Keratinocyte (primary cell): ENCODE data around the gene FOXO1. TPM values are rescaled to one million over a fixed set of nuclear protein-coding genes. Genes with fewer than 3 reads are reported as not detected.
A peak's percentile ranks its signal among the peaks of the same experiment; 100 is the strongest.

Source experiments
- DNase-seq: peaks from one replicate; pipeline ENCODE4 v3.0.0-alpha.2; 2011; ENCODE audit warnings: low read depth, missing footprints, low spot score
- FAIRE-seq: peaks from 2 replicates; lab custom pipeline; 2011; peaks lifted over from hg19 to GRCh38; lab: Jason Lieb, UNC
- H2AFZ ChIP-seq: 2 replicates; pipeline ENCODE4 v1.6.0; 2012; ENCODE audit warnings: low read length, control low read depth, inconsistent platforms; ENCODE audit not compliant: control insufficient read depth
- H3K27ac ChIP-seq: 2 replicates; pipeline ENCODE4 v1.5.1; 2011; ENCODE audit warnings: low read length; ENCODE audit not compliant: control insufficient read depth, insufficient read depth
- H3K27me3 ChIP-seq: 3 replicates; pipeline ENCODE4 v1.6.0; 2011; ENCODE audit warnings: low read length; ENCODE audit not compliant: control insufficient read depth, insufficient read depth; ENCODE audit errors: extremely low read depth
- H3K36me3 ChIP-seq, 2 experiments: 2 replicates in 1 of 2; 3 replicates in 1 of 2; pipeline ENCODE4 v1.5.1; 2011; ENCODE audit warnings: low read length in 2 of 2, mild to moderate bottlenecking in 1 of 2; ENCODE audit not compliant: control insufficient read depth in 2 of 2, insufficient read depth in 2 of 2; ENCODE audit errors: extremely low read depth in 1 of 2
- H3K4me1 ChIP-seq: 3 replicates; pipeline ENCODE4 v1.5.1; 2011; ENCODE audit warnings: low read length; ENCODE audit not compliant: control insufficient read depth, insufficient read depth; ENCODE audit errors: extremely low read depth
- H3K4me2 ChIP-seq: 3 replicates; pipeline ENCODE4 v1.6.0; 2011; ENCODE audit warnings: low read depth, low read length; ENCODE audit not compliant: control insufficient read depth, insufficient read depth; ENCODE audit errors: extremely low read depth
- H3K4me3 ChIP-seq, 3 experiments: fragments of 200-600 bp in 1 of 3; sonication (generic) in 1 of 3; 2 replicates in 2 of 3; 3 replicates in 1 of 3; pipeline ENCODE4 v1.5.1; 2011 to 2016; ENCODE audit warnings: low read length in 3 of 3, mild to moderate bottlenecking in 3 of 3, control low read depth in 2 of 3, inconsistent platforms in 1 of 3, low read depth in 1 of 3, mixed read lengths in 1 of 3, mixed run types in 1 of 3, moderate library complexity in 1 of 3; ENCODE audit not compliant: control insufficient read depth in 2 of 3, insufficient read depth in 2 of 3; ENCODE audit errors: extremely low read depth in 1 of 3
- H3K79me2 ChIP-seq: 2 replicates; pipeline ENCODE4 v1.6.0; 2012; ENCODE audit warnings: low read length; ENCODE audit not compliant: control insufficient read depth, insufficient read depth
- H3K9ac ChIP-seq: 3 replicates; pipeline ENCODE4 v1.6.0; 2011; ENCODE audit warnings: low read length; ENCODE audit not compliant: control insufficient read depth, insufficient read depth; ENCODE audit errors: extremely low read depth
- H3K9me1 ChIP-seq: 3 replicates; pipeline ENCODE4 v1.6.0; 2011; ENCODE audit warnings: low read length; ENCODE audit not compliant: control insufficient read depth, insufficient read depth; ENCODE audit errors: extremely low read depth
- H3K9me3 ChIP-seq: 2 replicates; pipeline ENCODE4 v1.5.1; 2012; ENCODE audit warnings: low read depth, low read length; ENCODE audit not compliant: control insufficient read depth
- H4K20me1 ChIP-seq: 3 replicates; pipeline ENCODE4 v1.6.0; 2011; ENCODE audit warnings: low read length; ENCODE audit not compliant: control insufficient read depth, insufficient read depth; ENCODE audit errors: extremely low read depth
- CTCF ChIP-seq, 3 experiments: IDR thresholded peaks in 1 of 3; conservative IDR thresholded peaks in 1 of 3; optimal IDR thresholded peaks in 1 of 3; 2 replicates in 2 of 3; 3 replicates in 1 of 3; pipeline versions ENCODE3 to v1.5.1; 2011; ENCODE audit warnings: low read length in 3 of 3, mild to moderate bottlenecking in 3 of 3, moderate library complexity in 2 of 3, control low read depth in 1 of 3, inconsistent platforms in 1 of 3; ENCODE audit not compliant: insufficient read depth in 2 of 3; ENCODE audit errors: extremely low read depth in 1 of 3
- EZH2 ChIP-seq: IDR thresholded peaks from one replicate; pipeline ENCODE4 v1.6.1; 2012; ENCODE audit warnings: inconsistent platforms, mild to moderate bottlenecking, low read length, moderate library complexity
- dilution Hi-C: fragments of 300-500 bp; cut with MboI; formaldehyde crosslinking; loops from one replicate; pipeline ENCODE4 v1.7.0; 2020; ENCODE audit warnings: low sequenced_read_pairs; ENCODE audit not compliant: extremely low pct_ligation_motif_present
- polyA plus RNA-seq, 5 experiments: library from polyadenylated mRNA; depleted of rRNA in 3 of 5; stranded (reverse) in 3 of 5; stranded (forward) in 1 of 5; unstranded in 1 of 5; fragments of >200 nt; gene quantifications; 1 replicate in 1 of 5; 2 replicates in 3 of 5; 3 replicates in 1 of 5; pipeline versions ENCODE4 v1.2.1 to v1.2.3, GENCODE V29; 2011 to 2012; ENCODE audit warnings: missing spikeins in 2 of 5, low read depth in 1 of 5, low replicate concordance in 1 of 5

FOXO1 gene
- polyA plus RNA-seq, 1 donor (not counting 4 experiments of a cell fraction or from before 2014, with no cell fraction given), result 8.3 TPM

- Histone ChIP-seq H2AFZ (peak overlapping the region; percentile 41), H3K4me1 (peaks cover 27% of the 10 kb centered on the region), H4K20me1 (no peaks in the 10 kb centered on the region), H3K27me3 (no peaks in the 10 kb centered on the region), H3K27ac (peak overlapping the region; percentile 76), H3K79me2 (no peaks in the 10 kb centered on the region), H3K9ac (no peak overlapping the region), H3K9me3 (no peaks in the 10 kb centered on the region), H3K4me2 (peak overlapping the region; percentile 82), H3K4me3 (peak overlapping the region in 2 of 3 experiments; percentile 29 to 48), H3K36me3 (no peaks in the 10 kb centered on the region), H3K9me1 (no peaks in the 10 kb centered on the region)
- FAIRE-seq (peak; percentile 86), DNase-seq (peak; percentile 38)
- no peak for TF ChIP-seq CTCF (optimal IDR thresholded peaks at IDR 0.05 in 1 of 3, IDR thresholded peaks at IDR 0.05 in 1 of 3, conservative IDR thresholded peaks at IDR 0.05 in 1 of 3; ENCODE audit: extremely low read depth in 1 of 3, insufficient read depth in 2 of 3, low read length in 3 of 3)
- no peak for TF ChIP-seq EZH2
- dilution Hi-C loops, result no loop called here
Observed at GRCh38 chr13:40671956-40672764, 5.7 kb upstream of the FOXO1 start.

GRCh38 chr13:40670307-40670706 is 3.9 kb upstream of the FOXO1 start:
- Histone ChIP-seq H2AFZ (no peak overlapping the region), H3K27ac (no peak overlapping the region), H3K9me1 (no peaks in the 10 kb centered on the region), H3K27me3 (no peaks in the 10 kb centered on the region), H3K4me1 (peaks cover 27% of the 10 kb centered on the region), H3K4me3 (no peak overlapping the region), H4K20me1 (no peaks in the 10 kb centered on the region), H3K79me2 (peaks cover 5% of the 10 kb centered on the region), H3K36me3 (no peaks in the 10 kb centered on the region), H3K9ac (no peak overlapping the region), H3K9me3 (no peaks in the 10 kb centered on the region), H3K4me2 (no peak overlapping the region)
- FAIRE-seq, result no peak
- DNase-seq, result no peak
- TF ChIP-seq CTCF (optimal IDR thresholded peaks at IDR 0.05 in 1 of 3, IDR thresholded peaks at IDR 0.05 in 1 of 3, conservative IDR thresholded peaks at IDR 0.05 in 1 of 3; ENCODE audit: extremely low read depth in 1 of 3, insufficient read depth in 2 of 3, low read length in 3 of 3) (no peak), EZH2 (no peak)
- dilution Hi-C loops, result no loop called here
